GM23338 (cell line): ENCODE results near the gene CCDC74A. TPM values are rescaled to one million over a fixed set of nuclear protein-coding genes. Genes with fewer than 3 reads are reported as not detected.

Experiments
- ATAC-seq: fragments of 200-7000 bp; cut with Tn5 transposase; 3 replicates; pipeline ENCODE4 v1.9.1; 2020
- DNase-seq: peaks from one replicate; pipeline ENCODE4 v3.0.0-alpha.2; 2015; ENCODE audit warnings: low spot score
- H2AFZ ChIP-seq: fragments of 200-600 bp; sonication (generic); 2 replicates; pipeline ENCODE4 v1.8.0; 2016; ENCODE audit warnings: antibody characterized with exemption, mild to moderate bottlenecking, moderate library complexity
- H3F3A ChIP-seq: fragments of 200-600 bp; sonication (generic); replicated peaks from 2 replicates; pipeline ENCODE4 v1.8.0; 2017; ENCODE audit warnings: antibody characterized with exemption, mixed run types, low read depth
- H3K27ac ChIP-seq: fragments of 200-600 bp; sonication (generic); 2 replicates; pipeline ENCODE4 v1.6.1; 2016; ENCODE audit warnings: low read depth
- H3K27me3 ChIP-seq: fragments of 200-600 bp; sonication (generic); 2 replicates; pipeline ENCODE4 v1.8.0; 2016; ENCODE audit warnings: mild to moderate bottlenecking, mixed run types, moderate library complexity; ENCODE audit not compliant: insufficient read depth
- H3K36me3 ChIP-seq: fragments of 200-600 bp; sonication (generic); 2 replicates; pipeline ENCODE4 v1.8.0; 2016; ENCODE audit warnings: mild to moderate bottlenecking; ENCODE audit not compliant: insufficient read depth
- H3K4me1 ChIP-seq: fragments of 200-600 bp; sonication (generic); 2 replicates; pipeline ENCODE4 v1.8.0; 2016; ENCODE audit warnings: mild to moderate bottlenecking, moderate library complexity; ENCODE audit not compliant: insufficient read depth
- H3K4me2 ChIP-seq: fragments of 200-600 bp; sonication (generic); 2 replicates; pipeline ENCODE4 v1.7.1; 2017; ENCODE audit warnings: mixed run types
- H3K4me3 ChIP-seq: fragments of 200-600 bp; sonication (generic); 2 replicates; pipeline ENCODE4 v1.6.1; 2016; ENCODE audit warnings: mixed run types
- H3K79me2 ChIP-seq: fragments of 200-600 bp; sonication (generic); replicated peaks from 2 replicates; pipeline ENCODE4 v1.8.0; 2017; ENCODE audit warnings: mild to moderate bottlenecking; ENCODE audit not compliant: insufficient read depth
- H3K9me2 ChIP-seq: fragments of 200-600 bp; sonication (generic); 2 replicates; pipeline ENCODE4 v1.8.0; 2017; ENCODE audit not compliant: insufficient read depth
- H4K20me1 ChIP-seq: fragments of 200-600 bp; sonication (generic); replicated peaks from 2 replicates; pipeline ENCODE4 v1.8.0; 2017; ENCODE audit warnings: mild to moderate bottlenecking; ENCODE audit not compliant: insufficient read depth
- H3K27ac Mint-ChIP-seq: 2 replicates; pipeline ENCODE4 v1.8.0; 2020; ENCODE audit warnings: inconsistent platforms, mild to moderate bottlenecking, moderate library complexity, mixed read lengths
- H3K27me3 Mint-ChIP-seq: 3 replicates; pipeline ENCODE4 v1.8.0; 2022; ENCODE audit warnings: low read depth, mild to moderate bottlenecking, moderate library complexity, mixed read lengths, inconsistent platforms; ENCODE audit not compliant: insufficient read depth, poor library complexity
- H3K36me3 Mint-ChIP-seq: 3 replicates; pipeline ENCODE4 v1.8.0; 2021; ENCODE audit warnings: low read depth, mild to moderate bottlenecking, inconsistent platforms, moderate library complexity, mixed read lengths
- H3K4me1 Mint-ChIP-seq: 3 replicates; pipeline ENCODE4 v1.8.0; 2020; ENCODE audit warnings: mild to moderate bottlenecking, inconsistent platforms, mixed read lengths
- H3K4me3 Mint-ChIP-seq: 3 replicates; pipeline ENCODE4 v1.8.0; 2021; ENCODE audit warnings: moderate library complexity, mild to moderate bottlenecking, inconsistent platforms, mixed read lengths
- H3K9me3 Mint-ChIP-seq: 3 replicates; pipeline ENCODE4 v1.8.0; 2020; ENCODE audit warnings: moderate library complexity, mild to moderate bottlenecking, inconsistent platforms, mixed read lengths
- EZH2phosphoT487 ChIP-seq: fragments of 200-600 bp; sonication (generic); IDR thresholded peaks from one replicate; pipeline ENCODE4 v1.8.1; 2018; ENCODE audit warnings: antibody characterized with exemption; ENCODE audit not compliant: unreplicated experiment
- JUNB ChIP-seq: IDR thresholded peaks from one replicate; pipeline ENCODE4 v1.6.1; 2016; ENCODE audit warnings: antibody characterized with exemption; ENCODE audit not compliant: unreplicated experiment
- POLR2AphosphoS5 ChIP-seq: IDR thresholded peaks from 2 replicates; pipeline ENCODE4 v1.6.1; 2016; ENCODE audit warnings: antibody characterized with exemption, low read depth
- ZNF331 ChIP-seq: fragments of 250-450 bp; sonication (Bioruptor Pico); IDR thresholded peaks from 2 replicates; pipeline ENCODE4 v1.5.0; 2020; ENCODE audit warnings: low read depth, mild to moderate bottlenecking, moderate library complexity
- polyA plus RNA-seq: library from polyadenylated mRNA; unstranded; fragments of >200 nt; fragmentation: Nextera tagmentation; extraction: Ambion mirVana; gene quantifications from 2 replicates; pipeline ENCODE4 v1.2.1, GENCODE V29; 2016
- total RNA-seq: library from RNA; depleted of rRNA; stranded (reverse); fragments of >200 nt; shearing (Covaris generic); gene quantifications from 2 replicates; pipeline ENCODE4 v1.2.3, GENCODE V29; 2014
- TF ChIP-seq, protein P1 (sequence below): IDR thresholded peaks from one replicate; pipeline ENCODE4 v1.6.1; 2018; ENCODE audit warnings: antibody characterized with exemption; ENCODE audit not compliant: unreplicated experiment
- TF ChIP-seq, protein P2 (sequence below): fragments of 250-450 bp; sonication (Bioruptor Pico); IDR thresholded peaks from 2 replicates; pipeline ENCODE4 v1.5.0; 2020; ENCODE audit warnings: mild to moderate bottlenecking, moderate library complexity
- TF ChIP-seq, protein P3 (sequence below), 2 experiments: fragments of 200-600 bp in 1 of 2; sonication (generic) in 1 of 2; conservative IDR thresholded peaks; 2 replicates each; pipeline versions ENCODE4 v1.5.1 to v1.6.1; 2016 to 2017; ENCODE audit warnings: antibody characterized with exemption in 2 of 2, low read depth in 2 of 2, mild to moderate bottlenecking in 2 of 2, moderate library complexity in 1 of 2
- TF ChIP-seq, protein P4 (sequence below): IDR thresholded peaks from 2 replicates; pipeline ENCODE4 v1.6.1; 2016; ENCODE audit warnings: antibody characterized with exemption

Gene CCDC74A
- total and polyA plus RNA-seq, 2 experiments from 2014 or later: 16.5 to 47.8 TPM

DNA sequence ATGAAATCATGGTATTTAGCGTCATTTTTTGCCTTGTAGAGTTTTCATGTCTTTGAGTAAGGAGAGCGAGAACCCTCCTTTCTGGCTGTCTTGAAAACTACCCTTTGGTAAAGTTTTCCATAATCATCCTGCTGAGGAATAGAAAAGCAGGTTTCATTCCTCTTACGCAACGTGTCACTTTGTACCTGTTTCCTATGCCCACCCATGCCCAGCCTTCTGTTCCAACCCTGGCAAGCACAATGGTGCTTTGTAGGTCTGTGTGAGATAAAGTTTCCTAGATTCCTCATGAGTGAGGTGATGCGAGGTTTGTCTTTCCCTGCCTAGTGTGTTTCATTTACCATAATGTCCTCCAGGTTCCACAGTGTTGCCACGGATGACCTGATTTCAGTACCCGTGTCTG lies 29.3 kb downstream of the CCDC74A start:
- Histone ChIP-seq H3K4me1 (no peaks in the 10 kb centered on the region), H4K20me1 (no peaks in the 10 kb centered on the region), H3K79me2 (no peaks in the 10 kb centered on the region), H3F3A (no peaks in the 10 kb centered on the region), H3K36me3 (no peaks in the 10 kb centered on the region), H3K4me3 (no peak overlapping the region), H3K9me2 (no peaks in the 10 kb centered on the region), H3K27me3 (no peaks in the 10 kb centered on the region), H2AFZ (no peak overlapping the region; the same call in 1 of the 2 replicates), H3K4me2 (no peak overlapping the region), H3K27ac (no peak overlapping the region)
- no peak for TF ChIP-seq EZH2phosphoT487
- TF ChIP-seq, protein P1, sequence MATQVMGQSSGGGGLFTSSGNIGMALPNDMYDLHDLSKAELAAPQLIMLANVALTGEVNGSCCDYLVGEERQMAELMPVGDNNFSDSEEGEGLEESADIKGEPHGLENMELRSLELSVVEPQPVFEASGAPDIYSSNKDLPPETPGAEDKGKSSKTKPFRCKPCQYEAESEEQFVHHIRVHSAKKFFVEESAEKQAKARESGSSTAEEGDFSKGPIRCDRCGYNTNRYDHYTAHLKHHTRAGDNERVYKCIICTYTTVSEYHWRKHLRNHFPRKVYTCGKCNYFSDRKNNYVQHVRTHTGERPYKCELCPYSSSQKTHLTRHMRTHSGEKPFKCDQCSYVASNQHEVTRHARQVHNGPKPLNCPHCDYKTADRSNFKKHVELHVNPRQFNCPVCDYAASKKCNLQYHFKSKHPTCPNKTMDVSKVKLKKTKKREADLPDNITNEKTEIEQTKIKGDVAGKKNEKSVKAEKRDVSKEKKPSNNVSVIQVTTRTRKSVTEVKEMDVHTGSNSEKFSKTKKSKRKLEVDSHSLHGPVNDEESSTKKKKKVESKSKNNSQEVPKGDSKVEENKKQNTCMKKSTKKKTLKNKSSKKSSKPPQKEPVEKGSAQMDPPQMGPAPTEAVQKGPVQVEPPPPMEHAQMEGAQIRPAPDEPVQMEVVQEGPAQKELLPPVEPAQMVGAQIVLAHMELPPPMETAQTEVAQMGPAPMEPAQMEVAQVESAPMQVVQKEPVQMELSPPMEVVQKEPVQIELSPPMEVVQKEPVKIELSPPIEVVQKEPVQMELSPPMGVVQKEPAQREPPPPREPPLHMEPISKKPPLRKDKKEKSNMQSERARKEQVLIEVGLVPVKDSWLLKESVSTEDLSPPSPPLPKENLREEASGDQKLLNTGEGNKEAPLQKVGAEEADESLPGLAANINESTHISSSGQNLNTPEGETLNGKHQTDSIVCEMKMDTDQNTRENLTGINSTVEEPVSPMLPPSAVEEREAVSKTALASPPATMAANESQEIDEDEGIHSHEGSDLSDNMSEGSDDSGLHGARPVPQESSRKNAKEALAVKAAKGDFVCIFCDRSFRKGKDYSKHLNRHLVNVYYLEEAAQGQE: no peak
- TF ChIP-seq, protein P2, sequence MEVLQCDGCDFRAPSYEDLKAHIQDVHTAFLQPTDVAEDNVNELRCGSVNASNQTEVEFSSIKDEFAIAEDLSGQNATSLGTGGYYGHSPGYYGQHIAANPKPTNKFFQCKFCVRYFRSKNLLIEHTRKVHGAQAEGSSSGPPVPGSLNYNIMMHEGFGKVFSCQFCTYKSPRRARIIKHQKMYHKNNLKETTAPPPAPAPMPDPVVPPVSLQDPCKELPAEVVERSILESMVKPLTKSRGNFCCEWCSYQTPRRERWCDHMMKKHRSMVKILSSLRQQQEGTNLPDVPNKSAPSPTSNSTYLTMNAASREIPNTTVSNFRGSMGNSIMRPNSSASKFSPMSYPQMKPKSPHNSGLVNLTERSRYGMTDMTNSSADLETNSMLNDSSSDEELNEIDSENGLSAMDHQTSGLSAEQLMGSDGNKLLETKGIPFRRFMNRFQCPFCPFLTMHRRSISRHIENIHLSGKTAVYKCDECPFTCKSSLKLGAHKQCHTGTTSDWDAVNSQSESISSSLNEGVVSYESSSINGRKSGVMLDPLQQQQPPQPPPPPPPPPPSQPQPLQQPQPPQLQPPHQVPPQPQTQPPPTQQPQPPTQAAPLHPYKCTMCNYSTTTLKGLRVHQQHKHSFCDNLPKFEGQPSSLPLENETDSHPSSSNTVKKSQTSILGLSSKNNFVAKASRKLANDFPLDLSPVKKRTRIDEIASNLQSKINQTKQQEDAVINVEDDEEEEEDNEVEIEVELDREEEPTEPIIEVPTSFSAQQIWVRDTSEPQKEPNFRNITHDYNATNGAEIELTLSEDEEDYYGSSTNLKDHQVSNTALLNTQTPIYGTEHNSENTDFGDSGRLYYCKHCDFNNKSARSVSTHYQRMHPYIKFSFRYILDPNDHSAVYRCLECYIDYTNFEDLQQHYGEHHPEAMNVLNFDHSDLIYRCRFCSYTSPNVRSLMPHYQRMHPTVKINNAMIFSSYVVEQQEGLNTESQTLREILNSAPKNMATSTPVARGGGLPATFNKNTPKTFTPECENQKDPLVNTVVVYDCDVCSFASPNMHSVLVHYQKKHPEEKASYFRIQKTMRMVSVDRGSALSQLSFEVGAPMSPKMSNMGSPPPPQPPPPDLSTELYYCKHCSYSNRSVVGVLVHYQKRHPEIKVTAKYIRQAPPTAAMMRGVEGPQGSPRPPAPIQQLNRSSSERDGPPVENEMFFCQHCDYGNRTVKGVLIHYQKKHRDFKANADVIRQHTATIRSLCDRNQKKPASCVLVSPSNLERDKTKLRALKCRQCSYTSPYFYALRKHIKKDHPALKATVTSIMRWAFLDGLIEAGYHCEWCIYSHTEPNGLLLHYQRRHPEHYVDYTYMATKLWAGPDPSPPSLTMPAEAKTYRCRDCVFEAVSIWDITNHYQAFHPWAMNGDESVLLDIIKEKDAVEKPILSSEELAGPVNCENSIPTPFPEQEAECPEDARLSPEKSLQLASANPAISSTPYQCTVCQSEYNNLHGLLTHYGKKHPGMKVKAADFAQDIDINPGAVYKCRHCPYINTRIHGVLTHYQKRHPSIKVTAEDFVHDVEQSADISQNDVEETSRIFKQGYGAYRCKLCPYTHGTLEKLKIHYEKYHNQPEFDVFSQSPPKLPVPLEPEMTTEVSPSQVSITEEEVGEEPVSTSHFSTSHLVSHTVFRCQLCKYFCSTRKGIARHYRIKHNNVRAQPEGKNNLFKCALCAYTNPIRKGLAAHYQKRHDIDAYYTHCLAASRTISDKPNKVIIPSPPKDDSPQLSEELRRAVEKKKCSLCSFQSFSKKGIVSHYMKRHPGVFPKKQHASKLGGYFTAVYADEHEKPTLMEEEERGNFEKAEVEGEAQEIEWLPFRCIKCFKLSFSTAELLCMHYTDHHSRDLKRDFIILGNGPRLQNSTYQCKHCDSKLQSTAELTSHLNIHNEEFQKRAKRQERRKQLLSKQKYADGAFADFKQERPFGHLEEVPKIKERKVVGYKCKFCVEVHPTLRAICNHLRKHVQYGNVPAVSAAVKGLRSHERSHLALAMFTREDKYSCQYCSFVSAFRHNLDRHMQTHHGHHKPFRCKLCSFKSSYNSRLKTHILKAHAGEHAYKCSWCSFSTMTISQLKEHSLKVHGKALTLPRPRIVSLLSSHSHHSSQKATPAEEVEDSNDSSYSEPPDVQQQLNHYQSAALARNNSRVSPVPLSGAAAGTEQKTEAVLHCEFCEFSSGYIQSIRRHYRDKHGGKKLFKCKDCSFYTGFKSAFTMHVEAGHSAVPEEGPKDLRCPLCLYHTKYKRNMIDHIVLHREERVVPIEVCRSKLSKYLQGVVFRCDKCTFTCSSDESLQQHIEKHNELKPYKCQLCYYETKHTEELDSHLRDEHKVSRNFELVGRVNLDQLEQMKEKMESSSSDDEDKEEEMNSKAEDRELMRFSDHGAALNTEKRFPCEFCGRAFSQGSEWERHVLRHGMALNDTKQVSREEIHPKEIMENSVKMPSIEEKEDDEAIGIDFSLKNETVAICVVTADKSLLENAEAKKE (CRISPR knock-in tag): no peak
- no peak for TF ChIP-seq ZNF331
- TF ChIP-seq, protein P3, sequence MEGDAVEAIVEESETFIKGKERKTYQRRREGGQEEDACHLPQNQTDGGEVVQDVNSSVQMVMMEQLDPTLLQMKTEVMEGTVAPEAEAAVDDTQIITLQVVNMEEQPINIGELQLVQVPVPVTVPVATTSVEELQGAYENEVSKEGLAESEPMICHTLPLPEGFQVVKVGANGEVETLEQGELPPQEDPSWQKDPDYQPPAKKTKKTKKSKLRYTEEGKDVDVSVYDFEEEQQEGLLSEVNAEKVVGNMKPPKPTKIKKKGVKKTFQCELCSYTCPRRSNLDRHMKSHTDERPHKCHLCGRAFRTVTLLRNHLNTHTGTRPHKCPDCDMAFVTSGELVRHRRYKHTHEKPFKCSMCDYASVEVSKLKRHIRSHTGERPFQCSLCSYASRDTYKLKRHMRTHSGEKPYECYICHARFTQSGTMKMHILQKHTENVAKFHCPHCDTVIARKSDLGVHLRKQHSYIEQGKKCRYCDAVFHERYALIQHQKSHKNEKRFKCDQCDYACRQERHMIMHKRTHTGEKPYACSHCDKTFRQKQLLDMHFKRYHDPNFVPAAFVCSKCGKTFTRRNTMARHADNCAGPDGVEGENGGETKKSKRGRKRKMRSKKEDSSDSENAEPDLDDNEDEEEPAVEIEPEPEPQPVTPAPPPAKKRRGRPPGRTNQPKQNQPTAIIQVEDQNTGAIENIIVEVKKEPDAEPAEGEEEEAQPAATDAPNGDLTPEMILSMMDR (conservative IDR thresholded peaks at IDR 0.05; ENCODE audit: low read depth in 2 of 2): no peak
- TF ChIP-seq POLR2AphosphoS5: no peak
- TF ChIP-seq JUNB: no peak
- TF ChIP-seq, protein P4, sequence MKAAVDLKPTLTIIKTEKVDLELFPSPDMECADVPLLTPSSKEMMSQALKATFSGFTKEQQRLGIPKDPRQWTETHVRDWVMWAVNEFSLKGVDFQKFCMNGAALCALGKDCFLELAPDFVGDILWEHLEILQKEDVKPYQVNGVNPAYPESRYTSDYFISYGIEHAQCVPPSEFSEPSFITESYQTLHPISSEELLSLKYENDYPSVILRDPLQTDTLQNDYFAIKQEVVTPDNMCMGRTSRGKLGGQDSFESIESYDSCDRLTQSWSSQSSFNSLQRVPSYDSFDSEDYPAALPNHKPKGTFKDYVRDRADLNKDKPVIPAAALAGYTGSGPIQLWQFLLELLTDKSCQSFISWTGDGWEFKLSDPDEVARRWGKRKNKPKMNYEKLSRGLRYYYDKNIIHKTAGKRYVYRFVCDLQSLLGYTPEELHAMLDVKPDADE: no peak
- ATAC-seq: no peak
- Mint-ChIP-seq H3K4me3 (no peak overlapping the region), H3K36me3 (no peaks in the 10 kb centered on the region), H3K27me3 (no peaks in the 10 kb centered on the region), H3K4me1 (no peaks in the 10 kb centered on the region), H3K9me3 (no peaks in the 10 kb centered on the region; the same call in 2 of the 3 replicates), H3K27ac (no peak overlapping the region)
- DNase-seq: no peak
